GM18909 (cell line): ENCODE data around the gene LCTL.
"Not testable (repeated sequence)": the region's sequence is repeated elsewhere in the genome, so short reads cannot be mapped to it uniquely, and the experiment has no call there.

Experiments
- ATAC-seq: cut with Tn5 transposase; IDR thresholded peaks from one replicate; pipeline ENCODE4 v1.9.1; 2021; ENCODE audit warnings: mild to moderate bottlenecking; ENCODE audit not compliant: unreplicated experiment, poor library complexity

Gene LCTL

GRCh38 chr15:66503780-66504562 is 61.8 kb downstream of the LCTL start:
- no peak for ATAC-seq

DNA sequence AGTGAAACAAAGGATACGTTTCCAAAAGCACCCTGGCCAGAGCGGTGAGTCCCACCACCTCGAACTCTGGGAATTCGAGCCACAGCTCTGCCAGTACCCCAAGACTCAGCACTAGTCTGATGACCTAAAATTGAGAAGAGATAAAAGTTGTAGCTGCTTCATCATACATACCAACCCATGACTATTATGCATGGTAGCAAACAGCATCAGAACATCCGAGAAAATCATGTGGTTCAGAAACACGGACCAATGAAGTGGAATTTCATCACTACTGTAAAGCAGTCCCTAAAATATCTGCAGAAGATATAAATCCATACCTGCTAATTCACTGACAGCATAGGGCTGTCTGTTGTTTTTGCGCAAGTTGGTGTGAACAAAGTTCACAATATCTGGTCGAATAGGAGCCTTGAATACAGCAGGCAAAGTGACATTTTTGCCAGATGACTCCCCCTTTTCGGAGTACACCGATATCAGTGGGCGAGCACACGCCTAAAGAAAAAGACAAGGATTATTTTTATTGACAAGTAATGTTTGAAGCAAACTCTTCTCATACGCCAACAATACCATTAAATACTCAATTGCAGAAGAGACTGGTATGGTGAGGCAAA is 62.7 kb downstream of the LCTL start:
- ATAC-seq, result not testable (repeated sequence)

GRCh38 chr15:66502491-66502890 is 63.3 kb downstream of the LCTL start:
- ATAC-seq, result no peak

DNA sequence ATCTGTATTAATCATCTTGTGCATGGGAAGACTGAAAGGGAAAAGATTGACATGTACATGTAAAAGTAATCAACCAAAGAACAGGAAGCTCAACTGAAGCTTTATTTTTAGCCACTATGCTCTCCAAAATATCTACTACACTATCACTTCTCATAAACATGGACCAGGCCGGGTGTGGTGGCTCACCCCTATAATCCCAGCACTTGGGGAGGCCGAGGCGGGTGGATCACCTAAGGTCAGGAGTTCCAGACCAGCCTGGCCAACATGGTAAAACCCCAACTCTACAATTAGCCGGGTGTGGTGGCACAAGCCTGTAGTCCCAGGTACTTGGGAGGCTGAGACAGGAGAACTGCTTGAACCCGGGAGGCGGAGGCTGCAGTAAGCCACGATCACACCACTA is 65.5 kb downstream of the LCTL start:
- ATAC-seq, result not testable (repeated sequence)

GRCh38 chr15:66498501-66499386 is 67.1 kb downstream of the LCTL start:
- no peak for ATAC-seq
